ENCODE data around the gene SFT2D1. TPM values are rescaled to one million over a fixed set of nuclear protein-coding genes. Genes with fewer than 3 reads are reported as not detected.

The SFT2D1 gene
- total RNA-seq, 1 donor from 2014 or later: 20.0 TPM

GRCh38 chr6:166282394-166283032, 59.8 kb downstream of the SFT2D1 start:
- FAIRE-seq: no peak

GRCh38 chr6:166281104-166281503, 61.2 kb downstream of the SFT2D1 start:
- FAIRE-seq (no peak), DNase-seq (ENCODE audit: low spot score in 2 of 2) (no peak)

More at GRCh38 chr6:166282394-166283032, 59.8 kb downstream of the SFT2D1 start:
- no peak for DNase-seq (ENCODE audit: low spot score in 2 of 2)

DNA sequence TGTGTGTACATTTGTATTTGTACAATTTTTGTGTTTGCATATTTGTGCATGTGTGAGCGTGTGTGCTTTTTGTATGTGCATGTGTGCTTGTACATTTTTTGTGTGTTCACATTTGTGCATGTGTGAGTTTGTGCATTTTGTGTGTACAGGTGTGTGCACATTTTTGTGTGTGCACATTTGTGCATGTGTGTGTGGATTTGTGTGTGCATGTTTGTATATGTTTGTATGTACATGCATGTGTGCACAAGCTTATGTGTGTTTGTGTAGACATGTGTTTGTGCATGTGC, 63.0 kb downstream of the SFT2D1 start:
- no peak for FAIRE-seq

DNA sequence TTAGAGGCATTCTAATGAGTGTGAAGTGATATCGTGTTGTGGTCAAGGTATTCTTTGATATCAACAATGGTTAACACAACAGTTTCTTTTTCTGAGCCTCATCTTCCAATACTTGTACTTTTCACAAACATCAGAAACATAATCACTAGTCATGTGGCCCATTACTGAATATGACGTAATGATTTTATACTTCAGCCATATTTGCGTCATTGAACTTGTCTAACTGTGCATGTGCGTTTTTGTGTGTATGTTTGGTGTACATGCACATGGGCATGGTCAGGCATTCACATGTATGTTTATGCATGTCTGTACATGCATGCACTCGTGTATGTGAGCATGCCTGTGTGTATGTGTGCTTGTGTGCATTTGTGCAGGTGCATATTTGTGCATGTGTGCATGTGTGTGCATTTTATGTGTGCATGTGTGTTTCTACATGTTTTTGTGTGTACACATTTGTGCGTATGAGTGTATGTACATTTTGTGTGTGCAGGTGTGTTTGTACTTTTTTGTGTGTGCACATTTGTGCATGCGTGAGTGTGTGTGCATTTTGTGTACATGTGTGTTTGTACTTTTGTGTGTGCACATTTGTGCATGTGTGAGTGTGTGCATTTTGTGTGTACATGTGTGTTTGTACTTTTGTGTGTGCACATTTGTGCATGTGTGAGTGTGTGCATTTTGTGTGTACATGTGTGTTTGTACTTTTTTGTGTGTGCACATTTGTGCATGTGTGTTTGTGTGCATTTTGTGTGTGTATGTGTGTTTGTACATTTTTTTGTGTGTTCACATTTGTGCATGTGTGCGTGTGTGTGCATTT, 63.6 kb downstream of the SFT2D1 start:
- FAIRE-seq: no peak
- DNase-seq (ENCODE audit: low spot score in 2 of 2): no peak

More for the DNA sequence above, 63.0 kb downstream of the SFT2D1 start:
- DNase-seq (ENCODE audit: low spot score in 2 of 2): no peak

GRCh38 chr6:166277892-166278578, 64.3 kb downstream of the SFT2D1 start:
- FAIRE-seq: no peak
- no peak for DNase-seq (ENCODE audit: low spot score in 2 of 2)

GRCh38 chr6:166277018-166277417, 65.3 kb downstream of the SFT2D1 start:
- no peak for FAIRE-seq
- peak in 1 of 2 donors; percentile 52 for DNase-seq (ENCODE audit: low spot score in 2 of 2)

- no peak for FAIRE-seq
Measured at GRCh38 chr6:166275714-166276166, 66.6 kb downstream of the SFT2D1 start.

DNA sequence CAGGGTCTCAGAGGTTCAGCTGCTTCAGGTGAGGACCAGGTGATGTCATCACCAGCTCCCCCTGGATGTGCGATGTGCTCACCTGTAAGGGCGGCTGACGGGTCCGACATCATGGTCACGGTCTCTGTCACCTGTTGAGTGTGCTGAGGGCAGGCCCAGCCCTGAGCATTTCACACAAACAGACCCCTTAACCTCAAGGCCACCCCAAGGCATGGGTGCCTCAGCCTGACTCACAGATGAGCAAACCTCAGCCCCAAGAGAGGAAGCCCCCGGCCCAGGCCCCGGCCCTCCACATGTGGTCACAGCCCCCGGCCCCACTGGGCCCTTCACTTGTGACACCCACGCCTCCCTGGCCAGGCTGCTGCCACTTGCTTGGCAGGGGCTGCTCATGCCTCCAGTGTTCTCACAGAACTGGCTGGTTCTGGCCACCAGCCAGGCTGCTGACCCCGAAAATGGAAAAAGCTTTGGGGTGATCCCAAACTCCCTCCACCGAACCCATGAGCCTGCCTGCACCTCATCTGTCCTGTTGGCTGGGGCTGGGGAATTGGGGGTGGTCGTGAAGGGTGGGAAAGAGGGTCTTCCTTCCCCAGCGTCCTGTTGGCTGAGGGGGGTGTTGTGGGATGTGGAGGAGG, 67.5 kb downstream of the SFT2D1 start:
- DNase-seq (ENCODE audit: low spot score in 2 of 2) (no peak), FAIRE-seq (no peak)

More at GRCh38 chr6:166275714-166276166, 66.6 kb downstream of the SFT2D1 start:
- peak; percentile 67 to 80 for DNase-seq (ENCODE audit: low spot score in 2 of 2)

GRCh38 chr6:166274163-166274562, 68.2 kb downstream of the SFT2D1 start:
- DNase-seq (ENCODE audit: low spot score in 2 of 2): no peak
- FAIRE-seq: no peak

- DNase-seq (ENCODE audit: low spot score in 2 of 2) (no peak), FAIRE-seq (no peak)
Measured at GRCh38 chr6:166271376-166271765, 71.0 kb downstream of the SFT2D1 start.

DNA sequence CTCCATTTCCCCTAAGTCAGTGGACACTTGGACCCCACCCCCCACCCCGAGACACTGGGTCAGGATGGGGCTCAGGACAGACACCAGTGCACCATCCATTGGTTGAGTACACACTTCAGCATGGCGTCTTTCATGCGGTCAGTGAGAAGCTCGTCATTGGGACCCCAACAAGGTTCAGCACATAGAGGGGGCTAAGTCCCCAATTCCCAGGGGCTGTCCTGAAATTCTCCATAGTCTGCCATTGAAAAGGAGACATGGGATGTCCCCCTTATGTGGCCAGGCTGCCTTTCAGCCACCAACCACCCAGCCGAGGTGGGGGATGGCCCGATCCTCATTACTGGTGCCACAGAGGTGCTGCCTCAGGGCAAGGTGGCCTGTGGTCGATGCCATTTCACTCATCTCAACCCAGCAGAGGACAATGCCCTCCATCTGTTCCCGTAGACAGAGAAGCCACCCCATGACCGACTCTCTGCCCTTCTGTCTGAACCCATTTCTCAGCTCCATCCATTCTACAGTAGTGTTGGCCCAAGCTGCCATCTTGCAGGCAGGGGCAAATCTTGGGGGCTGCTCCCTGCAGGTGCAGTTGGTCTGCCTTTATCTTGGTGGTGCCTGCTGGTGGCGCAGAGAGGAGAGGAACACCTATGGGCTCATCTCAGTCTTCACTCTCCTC, 71.5 kb downstream of the SFT2D1 start:
- FAIRE-seq: no peak
- no peak for DNase-seq (ENCODE audit: low spot score in 2 of 2)

Other genes with a start within 250 kb of the SFT2D1 start
- gene TBXT, start 174.7 kb downstream of the SFT2D1 start, total RNA-seq: not detected
- under 0.01 TPM for gene PRR18, start 34.2 kb downstream of the SFT2D1 start, total RNA-seq
- gene MPC1, start 40.4 kb upstream of the SFT2D1 start, total RNA-seq: 69.7 TPM
- 0.82 TPM for gene RAMACL, start 244.1 kb upstream of the SFT2D1 start, total RNA-seq

Data from frontal cortex (tissue), 4 donors.